Smooth muscle cell (in vitro differentiated cells): ENCODE measurements around the gene PIGM. TPM values are rescaled to one million over a fixed set of nuclear protein-coding genes. Genes with fewer than 3 reads are reported as not detected.

ENCODE experiments used
- DNase-seq: peaks from one replicate; lab custom pipeline; 2025; ENCODE audit not compliant: unreplicated experiment; lab: John Stamatoyannopoulos, UW
- H2AFZ ChIP-seq: fragments of 200-600 bp; sonication (generic); 2 replicates; pipeline ENCODE4 v1.6.0; 2016; ENCODE audit warnings: antibody characterized with exemption, low read depth, mild to moderate bottlenecking
- H3F3A ChIP-seq: fragments of 200-600 bp; sonication (generic); 2 replicates; pipeline ENCODE4 v1.6.0; 2017; ENCODE audit warnings: antibody characterized with exemption, low read depth
- H3K27ac ChIP-seq: fragments of 200-600 bp; sonication (generic); 2 replicates; pipeline ENCODE4 v1.5.1; 2016; ENCODE audit warnings: low read depth, mild to moderate bottlenecking
- H3K27me3 ChIP-seq: fragments of 200-600 bp; sonication (generic); 2 replicates; pipeline ENCODE4 v1.6.1; 2016; ENCODE audit warnings: low read depth, mild to moderate bottlenecking
- H3K36me3 ChIP-seq: fragments of 200-600 bp; sonication (generic); 2 replicates; pipeline ENCODE4 v1.5.1; 2016; ENCODE audit warnings: low read depth
- H3K4me1 ChIP-seq: fragments of 200-600 bp; sonication (generic); 2 replicates; pipeline ENCODE4 v1.5.1; 2016; ENCODE audit warnings: low read depth
- H3K4me2 ChIP-seq: fragments of 200-600 bp; sonication (generic); 2 replicates; pipeline ENCODE4 v1.6.0; 2016; ENCODE audit warnings: mild to moderate bottlenecking
- H3K4me3 ChIP-seq: fragments of 200-600 bp; sonication (generic); 2 replicates; pipeline ENCODE4 v1.5.1; 2016; ENCODE audit warnings: mild to moderate bottlenecking
- H3K79me2 ChIP-seq: fragments of 200-600 bp; sonication (generic); 2 replicates; pipeline ENCODE4 v1.6.0; 2016; ENCODE audit warnings: low read depth, mild to moderate bottlenecking
- H3K9ac ChIP-seq: fragments of 200-600 bp; sonication (generic); 2 replicates; pipeline ENCODE4 v1.6.0; 2016; ENCODE audit warnings: low read depth
- H3K9me3 ChIP-seq: fragments of 200-600 bp; sonication (generic); replicated peaks from 2 replicates; pipeline ENCODE4 v1.5.1; 2016; ENCODE audit warnings: low read depth
- H4K20me1 ChIP-seq: fragments of 200-600 bp; sonication (generic); 2 replicates; pipeline ENCODE4 v1.6.0; 2016; ENCODE audit warnings: low read depth
- CTCF ChIP-seq: fragments of 200-600 bp; sonication (generic); IDR thresholded peaks from 2 replicates; pipeline ENCODE4 v1.5.1; 2017; ENCODE audit warnings: borderline replicate concordance, mild to moderate bottlenecking, antibody characterized with exemption; ENCODE audit not compliant: insufficient read depth, poor library complexity, severe bottlenecking
- WGBS: methylation state at CpG from one replicate; pipeline ENCODE4 v1.1.7; 2016; ENCODE audit warnings: low lambda C conversion rate; 5-methylcytosine and 5-hydroxymethylcytosine counted together
- polyA plus RNA-seq: library from polyadenylated mRNA; unstranded; fragments of >200 nt; fragmentation: Nextera tagmentation; extraction: Ambion mirVana; gene quantifications from 2 replicates; pipeline ENCODE4 v1.2.1, GENCODE V29; 2016
- total RNA-seq: library from RNA; depleted of rRNA; stranded (reverse); fragments of >200 nt; gene quantifications from 2 replicates; pipeline ENCODE4 v1.2.3, GENCODE V29; 2014

Gene PIGM
- total and polyA plus RNA-seq, 2 experiments from 2014 or later, result 3.0 to 5.2 TPM

DNA sequence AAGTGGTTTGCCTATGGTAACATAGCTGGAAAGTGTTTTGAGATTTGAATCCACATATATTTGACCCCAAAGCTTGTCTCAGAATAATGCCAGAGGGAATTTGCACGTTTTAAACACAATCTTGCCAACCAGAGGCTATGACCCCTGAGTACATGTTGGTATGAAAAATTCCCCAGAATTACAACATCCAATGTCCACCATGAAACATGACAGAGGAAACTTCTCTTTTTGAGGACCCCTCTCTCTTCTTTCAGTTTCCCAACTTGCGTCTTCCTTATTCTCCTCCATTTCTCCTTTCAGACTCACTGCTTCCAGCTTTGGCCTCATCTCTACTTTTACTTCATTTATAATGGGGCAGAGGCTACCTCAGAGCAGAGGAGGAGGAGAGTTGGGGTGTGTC is 44.0 kb upstream of the PIGM start:
- H3K27me3 ChIP-seq, result peaks cover 63% of the 10 kb centered on the region
- H3K4me3 ChIP-seq, result no peak overlapping the region
- TF ChIP-seq CTCF, result no peak

GRCh38 chr1:160074865-160075264 is 43.1 kb upstream of the PIGM start:
- TF ChIP-seq CTCF, result no peak
- Histone ChIP-seq H3K9ac (no peak overlapping the region), H3K36me3 (no peaks in the 10 kb centered on the region), H3K4me3 (no peak overlapping the region), H3K4me1 (peaks cover 1% of the 10 kb centered on the region), H4K20me1 (no peaks in the 10 kb centered on the region), H3K4me2 (no peak overlapping the region), H3K79me2 (no peaks in the 10 kb centered on the region), H3K9me3 (no peaks in the 10 kb centered on the region), H3K27ac (no peak overlapping the region), H3F3A (no peaks in the 10 kb centered on the region), H3K27me3 (peaks cover 59% of the 10 kb centered on the region), H2AFZ (no peak overlapping the region)
- DNase-seq, result no peak
- 75% methylated on average over 4 of the region's 4 CpGs for WGBS

More for the DNA sequence above, 44.0 kb upstream of the PIGM start:
- Histone ChIP-seq H3F3A (no peaks in the 10 kb centered on the region), H3K27ac (no peak overlapping the region), H3K36me3 (no peaks in the 10 kb centered on the region), H3K4me2 (no peak overlapping the region), H3K9me3 (no peaks in the 10 kb centered on the region), H3K9ac (no peak overlapping the region), H3K79me2 (no peaks in the 10 kb centered on the region), H4K20me1 (no peaks in the 10 kb centered on the region), H3K4me1 (no peaks in the 10 kb centered on the region), H2AFZ (no peak overlapping the region)
- WGBS, result 50% methylated on average over 2 of the region's 2 CpGs
- no peak for DNase-seq

DNA sequence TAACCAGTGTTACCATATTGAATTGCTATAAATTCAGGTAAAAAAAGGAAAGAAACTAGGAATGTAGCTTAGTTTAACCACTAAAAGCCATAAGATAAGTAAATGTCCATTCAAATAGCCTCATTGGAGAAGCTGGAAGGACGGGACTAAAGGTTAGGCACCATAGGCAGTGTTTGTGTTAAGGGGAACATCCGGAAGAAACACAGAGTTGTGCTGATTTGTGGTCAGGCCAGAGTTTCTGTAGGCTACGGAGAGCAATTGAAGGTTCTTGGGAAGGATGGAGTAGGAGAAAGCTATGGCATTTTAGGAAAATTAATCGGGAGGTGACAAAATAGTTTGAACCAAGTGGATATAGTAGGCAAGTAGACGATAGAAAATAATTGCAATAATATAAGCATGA is 39.5 kb upstream of the PIGM start:
- Histone ChIP-seq H3K4me2 (no peak overlapping the region), H3K27me3 (peaks cover 39% of the 10 kb centered on the region)

More for the DNA sequence above, 39.5 kb upstream of the PIGM start:
- Histone ChIP-seq H3K9ac (no peak overlapping the region), H3F3A (no peaks in the 10 kb centered on the region), H3K4me1 (peaks cover 7% of the 10 kb centered on the region), H3K79me2 (no peaks in the 10 kb centered on the region), H4K20me1 (no peaks in the 10 kb centered on the region), H3K36me3 (no peaks in the 10 kb centered on the region), H3K27ac (no peak overlapping the region), H2AFZ (no peak overlapping the region), H3K4me3 (no peak overlapping the region), H3K9me3 (no peaks in the 10 kb centered on the region)
- TF ChIP-seq CTCF, result no peak
- DNase-seq, result no peak
- WGBS, result 86% methylated on average over 5 of the region's 5 CpGs
